Measurements from ENCODE around the gene MPV17L2.

DNA sequence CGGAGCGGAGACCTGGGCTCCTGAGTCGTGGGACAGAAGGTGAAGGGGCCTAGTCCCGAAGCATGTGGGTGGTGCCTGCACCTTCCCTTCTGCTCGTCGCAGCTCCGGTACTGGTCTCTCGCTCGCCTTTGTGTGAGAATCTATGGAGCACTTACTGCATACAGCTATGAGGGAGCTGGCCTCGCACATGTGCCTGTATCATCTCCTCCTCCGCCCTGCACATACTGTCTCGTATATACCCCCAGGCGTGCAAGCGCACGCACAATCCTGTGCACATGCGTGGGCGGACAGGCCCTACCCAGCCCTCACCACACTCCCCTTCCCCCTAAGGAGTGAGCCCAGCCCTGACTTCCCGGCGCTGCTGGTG lies 31.4 kb upstream of the MPV17L2 start:
- TF ChIP-seq, protein P1, sequence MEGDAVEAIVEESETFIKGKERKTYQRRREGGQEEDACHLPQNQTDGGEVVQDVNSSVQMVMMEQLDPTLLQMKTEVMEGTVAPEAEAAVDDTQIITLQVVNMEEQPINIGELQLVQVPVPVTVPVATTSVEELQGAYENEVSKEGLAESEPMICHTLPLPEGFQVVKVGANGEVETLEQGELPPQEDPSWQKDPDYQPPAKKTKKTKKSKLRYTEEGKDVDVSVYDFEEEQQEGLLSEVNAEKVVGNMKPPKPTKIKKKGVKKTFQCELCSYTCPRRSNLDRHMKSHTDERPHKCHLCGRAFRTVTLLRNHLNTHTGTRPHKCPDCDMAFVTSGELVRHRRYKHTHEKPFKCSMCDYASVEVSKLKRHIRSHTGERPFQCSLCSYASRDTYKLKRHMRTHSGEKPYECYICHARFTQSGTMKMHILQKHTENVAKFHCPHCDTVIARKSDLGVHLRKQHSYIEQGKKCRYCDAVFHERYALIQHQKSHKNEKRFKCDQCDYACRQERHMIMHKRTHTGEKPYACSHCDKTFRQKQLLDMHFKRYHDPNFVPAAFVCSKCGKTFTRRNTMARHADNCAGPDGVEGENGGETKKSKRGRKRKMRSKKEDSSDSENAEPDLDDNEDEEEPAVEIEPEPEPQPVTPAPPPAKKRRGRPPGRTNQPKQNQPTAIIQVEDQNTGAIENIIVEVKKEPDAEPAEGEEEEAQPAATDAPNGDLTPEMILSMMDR (conservative IDR thresholded peaks at IDR 0.05; ENCODE audit: low read length): no peak
- TF ChIP-seq EZH2phosphoT487 (IDR thresholded peaks at IDR 0.05; ENCODE audit: borderline replicate concordance): no peak

All from Loucy (cell line).